Panc1 (cell line): ENCODE measurements around the gene KCND3. TPM values are rescaled to one million over a fixed set of nuclear protein-coding genes. Genes with fewer than 3 reads are reported as not detected.

ENCODE experiments used
- ATAC-seq: fragments of 200-7000 bp; cut with Tn5 transposase; 2 replicates; pipeline ENCODE4 v1.9.1; 2020; ENCODE audit warnings: mild to moderate bottlenecking, moderate library complexity
- BruUV-seq: library from RNA; stranded (reverse); fragments of 400-500 nt; replicated peaks from 2 replicates; lab custom pipeline; 2021; lab: Mats Ljungman, UMichigan
- CTCF ChIA-PET: fragments of 300-600 bp; sonication (Branson Sonifier 250); formaldehyde crosslinking; loops from one replicate; lab custom pipeline; 2022; ENCODE audit warnings: antibody characterized with exemption; lab: Charles Lee
- POLR2A ChIA-PET: fragments of 300-600 bp; sonication (Branson Sonifier 250); formaldehyde crosslinking; loops from one replicate; lab custom pipeline; 2022; ENCODE audit warnings: antibody characterized with exemption; lab: Charles Lee
- DNase-seq: peaks from one replicate; pipeline ENCODE4 v3.0.0-alpha.2; 2010; ENCODE audit warnings: low read depth, low spot score
- H3K27ac ChIP-seq: 2 replicates; pipeline ENCODE4 v1.5.1; 2011; ENCODE audit warnings: mild to moderate bottlenecking, low read length, inconsistent platforms
- H3K27me3 ChIP-seq: fragments of 200-500 bp; sonication (Bioruptor generic); 2 replicates; pipeline ENCODE4 v1.6.0; 2014; ENCODE audit warnings: low read length, inconsistent platforms; ENCODE audit not compliant: control insufficient read depth, insufficient read depth
- H3K36me3 ChIP-seq: fragments of 200-500 bp; sonication (Bioruptor generic); 2 replicates; pipeline ENCODE4 v1.5.1; 2014; ENCODE audit warnings: inconsistent platforms, mild to moderate bottlenecking, low read length, moderate library complexity; ENCODE audit not compliant: control insufficient read depth, insufficient read depth
- H3K4me1 ChIP-seq: 2 replicates; pipeline ENCODE4 v1.5.1; 2011; ENCODE audit warnings: inconsistent platforms, mild to moderate bottlenecking, low read length, moderate library complexity; ENCODE audit not compliant: control insufficient read depth, insufficient read depth
- H3K4me3 ChIP-seq, 2 experiments: 2 replicates each; pipeline ENCODE4 v1.5.1; 2011 to 2012; ENCODE audit warnings: low read depth in 2 of 2, low read length in 2 of 2, mild to moderate bottlenecking in 2 of 2, inconsistent platforms in 1 of 2, moderate library complexity in 1 of 2
- H3K9me3 ChIP-seq: fragments of 200-500 bp; sonication (Bioruptor generic); 2 replicates; pipeline ENCODE4 v1.5.1; 2014; ENCODE audit warnings: low read depth, mild to moderate bottlenecking, inconsistent platforms, low read length, moderate library complexity; ENCODE audit not compliant: control insufficient read depth, insufficient read depth
- CTCF ChIP-seq: fragments of 450-650 bp; IDR thresholded peaks from 2 replicates; pipeline ENCODE4 v1.5.1; 2017; ENCODE audit warnings: mild to moderate bottlenecking
- POLR2AphosphoS5 ChIP-seq: IDR thresholded peaks from 2 replicates; pipeline ENCODE4 v1.6.1; 2012; ENCODE audit warnings: mild to moderate bottlenecking, low read depth, low read length, moderate library complexity
- REST ChIP-seq, 2 experiments: IDR thresholded peaks; 2 replicates each; pipeline ENCODE4 v1.6.1; 2011 to 2012; ENCODE audit warnings: low read depth in 2 of 2, control low read depth in 1 of 2, low read length in 1 of 2, mild to moderate bottlenecking in 1 of 2, moderate library complexity in 1 of 2; ENCODE audit not compliant: insufficient read depth in 1 of 2
- SIN3A ChIP-seq: IDR thresholded peaks from 2 replicates; pipeline ENCODE4 v1.6.1; 2012; ENCODE audit warnings: low read depth, mild to moderate bottlenecking, low read length, moderate library complexity, borderline replicate concordance; ENCODE audit not compliant: insufficient read depth
- TCF7L2 ChIP-seq: IDR thresholded peaks from 2 replicates; pipeline ENCODE4 v1.6.1; 2011; ENCODE audit warnings: mild to moderate bottlenecking, low read depth, low read length, inconsistent platforms
- in situ Hi-C: cut with HindIII; loops from 2 replicates; pipeline ENCODE4 v1.10.0; 2016; ENCODE audit warnings: low sequenced_read_pairs, low pct_unique_long_range_greater_than_20kb
- intact Hi-C: fragments of 100-400 bp; cut with micrococcal nuclease; formaldehyde crosslinking; loops from one replicate; pipeline ENCODE4 v1.10.0; 2022; ENCODE audit not compliant: unreplicated experiment
- total RNA-seq: library from RNA; stranded (reverse); gene quantifications from one replicate; pipeline ENCODE4 v1.2.1, GENCODE V29; 2021; ENCODE audit not compliant: unreplicated experiment

Gene KCND3
- total RNA-seq, 1 experiment from 2014 or later: not detected

GRCh38 chr1:111818081-111818480 lies 171.4 kb downstream of the KCND3 start:
- in situ Hi-C loops (no loop called here), intact Hi-C loops (no loop called here)
- ChIA-PET CTCF (no interaction called here), POLR2A (no interaction called here)
- ATAC-seq: no peak
- H3K27ac ChIP-seq: no peak overlapping the region
- no peaks in the 10 kb centered on the region for H3K36me3 ChIP-seq
- no peaks in the 10 kb centered on the region for H3K9me3 ChIP-seq
- no peak for TF ChIP-seq SIN3A
- TF ChIP-seq TCF7L2: no peak
- TF ChIP-seq REST (IDR thresholded peaks at IDR 0.05; ENCODE audit: insufficient read depth in 1 of 2, low read depth in 2 of 2, low read length in 1 of 2): no peak
- no peak for TF ChIP-seq POLR2AphosphoS5
- no peak for TF ChIP-seq CTCF
- no peak for DNase-seq
- no TSS peak for BruUV-seq
- H3K27me3 ChIP-seq: no peaks in the 10 kb centered on the region
- H3K4me3 ChIP-seq: no peak overlapping the region
- no peaks in the 10 kb centered on the region for H3K4me1 ChIP-seq

GRCh38 chr1:111814642-111815041 lies 174.8 kb downstream of the KCND3 start:
- ATAC-seq (no peak), DNase-seq (no peak)
- H3K36me3 ChIP-seq: no peaks in the 10 kb centered on the region
- CTCF ChIA-PET: no interaction called here
- H3K27me3 ChIP-seq: no peaks in the 10 kb centered on the region
- POLR2A ChIA-PET: no interaction called here
- in situ Hi-C loops: no loop called here
- TF ChIP-seq REST (IDR thresholded peaks at IDR 0.05; ENCODE audit: insufficient read depth in 1 of 2, low read depth in 2 of 2, low read length in 1 of 2): no peak
- TF ChIP-seq CTCF: no peak
- TF ChIP-seq SIN3A: no peak
- TF ChIP-seq POLR2AphosphoS5: no peak
- no peak for TF ChIP-seq TCF7L2
- no peaks in the 10 kb centered on the region for H3K9me3 ChIP-seq
- intact Hi-C loops: no loop called here
- no peak overlapping the region for H3K4me3 ChIP-seq
- no TSS peak for BruUV-seq
- H3K27ac ChIP-seq: no peak overlapping the region
- no peaks in the 10 kb centered on the region for H3K4me1 ChIP-seq
